Rectal smooth muscle tissue (tissue), 1 donor: ENCODE results near the gene CAMTA1.

Experiments used
- H3K27ac ChIP-seq: one replicate; pipeline ENCODE4 v1.7.0; 2013; ENCODE audit warnings: low read depth, low read length, inconsistent platforms
- H3K27me3 ChIP-seq: one replicate; pipeline ENCODE4 v1.7.0; 2013; ENCODE audit warnings: low read length; ENCODE audit not compliant: control insufficient read depth, insufficient read depth
- H3K36me3 ChIP-seq: one replicate; pipeline ENCODE4 v1.7.0; 2013; ENCODE audit warnings: low read length; ENCODE audit not compliant: control insufficient read depth, insufficient read depth
- H3K4me1 ChIP-seq: one replicate; pipeline ENCODE4 v1.7.0; 2013; ENCODE audit warnings: low read length; ENCODE audit not compliant: control insufficient read depth, insufficient read depth
- H3K4me3 ChIP-seq: one replicate; pipeline ENCODE4 v1.7.0; 2013; ENCODE audit warnings: low read length
- H3K9ac ChIP-seq: one replicate; pipeline ENCODE4 v1.7.0; 2013; ENCODE audit warnings: low read length

CAMTA1 gene

DNA sequence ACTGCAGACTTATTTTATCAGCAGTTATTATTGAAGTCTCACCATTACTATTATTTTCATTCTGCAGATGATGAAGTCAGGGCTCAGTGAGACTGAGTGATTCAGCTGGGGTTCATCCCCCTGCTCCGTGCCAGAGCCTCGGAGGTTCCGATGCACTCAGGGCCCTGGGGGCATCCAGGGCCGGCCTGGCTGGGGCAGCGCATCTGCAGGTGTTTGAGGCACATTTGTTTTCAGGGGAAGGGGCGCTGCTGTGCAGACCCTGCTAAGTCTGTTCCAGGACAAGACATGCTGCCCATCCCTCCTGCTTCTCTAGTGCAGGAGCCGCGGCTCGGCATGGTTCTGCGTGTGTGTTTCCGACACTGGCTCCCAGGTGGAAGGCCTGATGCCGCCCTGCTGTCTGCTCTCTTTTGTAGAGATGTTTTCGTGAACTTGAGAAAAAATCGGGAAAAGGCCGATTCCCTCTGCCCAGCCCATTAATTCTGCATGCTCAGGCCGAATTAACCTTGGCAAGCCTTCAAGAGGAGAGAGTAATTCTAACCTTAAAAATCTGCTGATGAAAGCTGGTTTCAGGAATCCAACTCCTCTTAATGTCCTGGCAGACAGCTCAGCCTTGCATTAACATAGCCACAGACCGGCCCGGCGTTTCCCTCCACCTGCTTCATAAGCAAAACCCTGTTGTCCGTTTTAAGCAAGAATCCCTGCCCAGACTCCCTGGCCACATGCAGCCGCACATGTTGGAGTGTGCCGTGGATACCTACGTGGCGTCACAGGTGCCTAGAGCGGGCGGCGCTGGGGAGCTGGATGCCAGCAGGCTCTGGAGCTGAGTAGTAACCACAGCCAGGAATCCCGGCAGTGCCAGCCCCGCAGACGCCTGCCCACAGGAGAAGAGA, 669.9 kb downstream of the CAMTA1 start:
- Histone ChIP-seq H3K4me3 (no peak overlapping the region), H3K27me3 (no peaks in the 10 kb centered on the region), H3K4me1 (no peaks in the 10 kb centered on the region), H3K27ac (no peak overlapping the region), H3K9ac (no peak overlapping the region), H3K36me3 (no peaks in the 10 kb centered on the region)

DNA sequence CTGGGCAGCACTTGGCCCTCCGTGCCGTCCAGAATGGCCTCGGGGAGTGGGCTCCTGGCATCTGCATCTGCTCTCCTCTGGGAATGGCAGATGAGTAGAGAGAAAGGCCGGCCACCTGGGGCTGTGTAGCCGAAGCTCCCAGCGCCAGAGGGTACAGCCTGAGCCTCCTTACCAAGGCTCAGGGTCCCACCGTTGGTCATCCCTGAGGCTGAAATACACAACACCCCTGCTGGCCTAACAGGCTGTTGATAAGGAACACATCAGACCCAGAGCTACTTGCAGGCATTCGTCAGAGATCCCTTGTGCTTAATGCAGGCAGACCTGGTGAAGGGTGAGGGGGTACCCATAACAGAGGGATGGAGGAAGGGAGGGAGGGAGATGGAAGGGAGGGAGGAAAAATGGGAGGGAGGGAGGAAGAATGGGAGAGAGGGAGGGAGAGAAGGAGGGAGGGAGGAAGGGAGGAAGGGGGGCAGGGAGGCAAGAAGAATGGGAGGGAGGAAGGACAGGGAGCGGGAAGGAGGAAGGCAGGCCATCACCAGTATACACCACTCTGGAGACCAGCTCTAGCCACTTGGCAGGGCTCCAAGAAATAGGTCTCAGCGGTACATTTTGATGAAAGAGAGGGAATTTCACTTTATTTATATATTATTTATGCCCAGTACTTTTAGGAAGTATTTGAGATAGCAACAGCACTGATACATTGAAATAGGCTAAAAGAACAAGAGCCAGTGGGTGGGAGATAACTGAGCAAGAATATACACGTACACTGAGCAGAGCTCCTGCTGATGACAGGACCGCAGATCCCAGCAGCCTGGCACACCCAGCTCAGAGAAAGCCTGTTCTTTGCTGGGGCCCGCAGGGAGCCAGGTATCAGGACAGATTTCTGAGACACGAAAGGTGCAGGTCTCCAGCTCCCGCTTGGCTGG, 670.8 kb downstream of the CAMTA1 start:
- Histone ChIP-seq H3K9ac (no peak overlapping the region), H3K4me1 (no peaks in the 10 kb centered on the region), H3K27ac (no peak overlapping the region), H3K27me3 (no peaks in the 10 kb centered on the region), H3K4me3 (no peak overlapping the region), H3K36me3 (no peaks in the 10 kb centered on the region)

DNA sequence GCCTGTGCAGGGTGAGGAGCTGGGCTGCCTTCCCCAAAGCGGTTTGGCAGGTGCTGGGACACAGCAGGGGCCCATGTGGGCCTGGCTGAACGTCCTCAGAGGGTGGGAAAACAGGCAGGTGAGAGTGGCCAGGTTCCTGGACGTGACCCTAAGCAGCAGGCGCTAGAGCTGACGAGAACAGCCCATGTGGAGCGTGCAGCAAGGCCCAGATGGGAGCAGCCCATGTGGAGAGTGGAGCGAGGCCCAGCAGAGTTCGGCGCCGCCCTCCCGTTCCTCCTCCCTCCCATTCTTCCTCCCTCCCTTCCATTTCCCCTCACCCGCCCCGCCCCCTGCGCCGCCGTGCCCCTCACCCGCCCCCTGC, 671.4 kb downstream of the CAMTA1 start:
- Histone ChIP-seq H3K36me3 (no peaks in the 10 kb centered on the region), H3K4me1 (no peaks in the 10 kb centered on the region), H3K9ac (no peak overlapping the region), H3K27me3 (no peaks in the 10 kb centered on the region), H3K4me3 (no peak overlapping the region), H3K27ac (no peak overlapping the region)

DNA sequence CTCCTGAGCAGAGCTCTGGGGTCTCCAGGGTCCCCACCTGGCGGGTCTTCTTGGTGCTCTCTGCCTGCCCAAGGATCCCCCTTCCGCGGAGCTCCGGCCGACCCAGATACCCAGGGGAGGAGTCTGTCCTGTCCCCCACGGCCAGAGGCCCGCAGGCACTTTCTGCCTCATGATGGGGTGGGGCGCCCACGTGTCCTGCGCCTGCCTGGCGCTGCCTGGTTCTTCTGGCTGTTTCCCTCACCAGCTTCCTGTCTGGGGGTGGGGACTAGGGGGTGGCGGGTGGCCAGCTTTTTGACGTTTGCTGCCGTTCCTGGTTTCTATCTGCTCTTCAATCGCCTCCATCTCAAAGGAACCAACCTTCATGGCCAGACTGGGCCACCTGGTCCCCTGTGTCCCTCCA, 672.6 kb downstream of the CAMTA1 start:
- H3K27ac ChIP-seq = no peak overlapping the region
- H3K36me3 ChIP-seq = no peaks in the 10 kb centered on the region
- H3K4me1 ChIP-seq = no peaks in the 10 kb centered on the region
- no peak overlapping the region for H3K4me3 ChIP-seq
- no peak overlapping the region for H3K9ac ChIP-seq
- no peaks in the 10 kb centered on the region for H3K27me3 ChIP-seq

DNA sequence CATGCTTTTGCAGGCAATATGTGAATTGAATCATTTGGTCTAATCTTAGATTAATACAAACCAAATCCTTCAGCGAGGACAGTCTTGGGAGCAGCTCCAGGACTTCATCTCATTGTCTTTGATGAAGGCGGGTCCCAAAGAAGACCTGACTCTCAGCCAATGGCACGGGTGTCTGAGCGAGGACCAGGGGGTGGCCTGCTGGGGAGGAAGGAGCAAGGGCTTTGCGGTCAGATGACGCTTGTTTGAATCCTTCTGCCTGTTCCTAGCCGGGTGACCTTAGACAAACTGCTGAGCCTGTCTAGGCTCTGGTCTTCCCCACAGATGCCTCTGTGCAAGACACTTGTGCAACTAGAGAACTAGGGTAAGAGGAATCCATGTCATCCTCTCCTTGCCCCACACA, 673.7 kb downstream of the CAMTA1 start:
- Histone ChIP-seq H3K9ac (no peak overlapping the region), H3K4me3 (no peak overlapping the region), H3K27me3 (no peaks in the 10 kb centered on the region), H3K4me1 (no peaks in the 10 kb centered on the region), H3K27ac (no peak overlapping the region), H3K36me3 (no peaks in the 10 kb centered on the region)

DNA sequence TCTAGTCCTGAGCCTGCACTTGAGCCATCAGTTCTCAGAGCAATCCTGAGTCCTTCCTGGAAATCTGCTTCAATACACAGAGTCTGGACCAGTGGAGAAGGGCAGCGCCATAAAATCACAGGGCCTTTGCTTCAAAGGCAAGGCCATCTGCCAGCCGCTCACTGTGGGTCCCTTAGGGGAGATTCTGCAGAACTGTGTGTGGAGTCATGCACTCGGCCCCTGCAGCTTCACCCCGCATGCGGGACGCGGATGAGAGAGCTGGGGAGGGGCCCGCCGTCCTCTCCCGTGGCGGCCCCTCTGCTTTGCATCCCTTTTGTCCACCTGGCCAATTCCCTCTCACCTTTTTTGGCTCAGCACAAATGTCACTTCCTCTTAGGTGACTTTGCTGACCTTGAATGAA, 674.7 kb downstream of the CAMTA1 start:
- Histone ChIP-seq H3K9ac (no peak overlapping the region), H3K27me3 (no peaks in the 10 kb centered on the region), H3K4me1 (no peaks in the 10 kb centered on the region)

DNA sequence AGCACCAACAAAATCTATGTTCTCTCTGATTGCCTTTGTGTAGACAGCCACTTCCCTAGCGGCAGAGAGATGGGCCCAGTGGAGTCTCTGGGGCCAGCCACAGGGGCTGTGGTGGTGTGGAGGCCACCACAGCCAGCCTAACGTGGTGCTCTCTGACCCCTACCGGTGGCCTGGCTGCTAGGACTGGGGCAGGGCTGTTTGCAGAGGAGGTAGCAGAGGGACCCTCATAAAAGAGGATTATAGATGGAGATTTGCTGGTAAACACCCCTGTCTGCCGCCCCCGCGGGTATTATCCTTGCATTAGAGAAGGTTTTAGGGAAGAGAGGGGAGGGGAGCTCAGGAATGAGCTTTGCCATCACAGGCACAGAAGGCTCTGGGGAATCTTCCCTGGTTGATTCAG, 675.6 kb downstream of the CAMTA1 start:
- Histone ChIP-seq H3K27me3 (no peaks in the 10 kb centered on the region), H3K4me3 (no peak overlapping the region), H3K9ac (no peak overlapping the region), H3K4me1 (no peaks in the 10 kb centered on the region), H3K27ac (no peak overlapping the region), H3K36me3 (no peaks in the 10 kb centered on the region)

More for the DNA sequence above, 674.7 kb downstream of the CAMTA1 start:
- no peak overlapping the region for H3K27ac ChIP-seq
- no peak overlapping the region for H3K4me3 ChIP-seq
- no peaks in the 10 kb centered on the region for H3K36me3 ChIP-seq

DNA sequence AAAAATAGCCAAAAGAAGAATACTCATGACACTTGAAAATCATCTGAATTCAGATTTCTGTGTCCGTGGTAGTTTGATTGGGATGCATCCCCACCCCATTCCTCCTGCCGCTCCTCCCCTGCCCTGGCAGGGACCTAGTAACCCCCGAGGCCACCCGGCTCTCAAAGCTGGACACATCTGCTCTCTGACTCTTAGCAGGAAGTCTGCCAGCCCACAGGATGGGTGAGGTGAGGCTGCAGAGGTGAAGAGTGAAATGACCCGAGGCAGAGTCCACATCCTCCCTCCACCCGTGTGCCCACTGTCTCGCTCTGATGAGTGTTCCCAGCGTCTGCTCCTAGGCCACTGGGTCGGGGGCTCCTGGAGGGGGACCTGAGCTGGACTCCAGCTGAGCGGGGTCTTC, 677.4 kb downstream of the CAMTA1 start:
- no peaks in the 10 kb centered on the region for H3K36me3 ChIP-seq
- no peak overlapping the region for H3K9ac ChIP-seq

DNA sequence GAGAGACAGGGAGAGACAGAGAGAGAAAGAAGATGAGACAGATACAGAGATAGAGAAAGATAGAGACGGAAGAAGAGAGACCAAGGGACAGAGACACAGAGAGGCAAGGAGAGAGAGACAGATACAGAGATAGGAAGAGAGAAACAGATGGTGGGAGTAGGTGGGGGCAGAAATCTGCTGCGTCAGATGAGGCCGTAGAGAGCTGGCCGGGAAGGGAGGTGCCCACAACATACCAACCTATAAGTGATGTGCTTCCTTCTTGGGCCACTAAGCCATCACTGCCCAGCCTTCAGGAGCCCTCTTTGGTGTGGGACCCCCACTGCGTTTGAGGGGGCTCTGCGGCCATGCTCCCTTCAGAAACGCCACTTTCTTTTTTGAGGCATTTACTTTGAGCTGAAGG, 678.3 kb downstream of the CAMTA1 start:
- H3K4me3 ChIP-seq = no peak overlapping the region
- H3K27ac ChIP-seq = no peak overlapping the region
- H3K9ac ChIP-seq = no peak overlapping the region
- no peaks in the 10 kb centered on the region for H3K36me3 ChIP-seq
- no peaks in the 10 kb centered on the region for H3K27me3 ChIP-seq
- H3K4me1 ChIP-seq = no peaks in the 10 kb centered on the region

More for the DNA sequence above, 677.4 kb downstream of the CAMTA1 start:
- H3K4me1 ChIP-seq = no peaks in the 10 kb centered on the region
- H3K27ac ChIP-seq = no peak overlapping the region
- H3K27me3 ChIP-seq = no peaks in the 10 kb centered on the region
- H3K4me3 ChIP-seq = no peak overlapping the region

DNA sequence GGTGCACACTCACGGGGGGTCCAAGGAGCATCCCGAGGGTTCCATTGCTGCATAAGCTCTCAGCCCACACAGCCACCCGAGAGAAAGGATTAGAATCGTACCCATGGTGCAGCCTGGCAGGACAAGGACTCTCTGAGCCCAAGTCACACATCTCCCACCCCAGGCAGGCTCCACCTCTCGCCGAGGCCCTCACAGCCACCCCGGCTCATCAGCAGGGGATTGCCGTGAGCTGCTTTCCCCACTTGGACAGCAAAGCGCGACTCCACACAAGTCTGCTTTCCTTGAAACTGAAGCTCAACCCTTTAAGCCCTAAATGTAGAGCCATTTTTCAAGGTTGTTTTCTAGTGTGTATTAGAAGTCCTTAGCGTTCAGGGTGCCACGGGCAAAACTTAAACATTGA, 679.5 kb downstream of the CAMTA1 start:
- Histone ChIP-seq H3K36me3 (no peaks in the 10 kb centered on the region), H3K4me3 (no peak overlapping the region), H3K9ac (no peak overlapping the region), H3K27me3 (no peaks in the 10 kb centered on the region), H3K27ac (no peak overlapping the region), H3K4me1 (no peaks in the 10 kb centered on the region)

DNA sequence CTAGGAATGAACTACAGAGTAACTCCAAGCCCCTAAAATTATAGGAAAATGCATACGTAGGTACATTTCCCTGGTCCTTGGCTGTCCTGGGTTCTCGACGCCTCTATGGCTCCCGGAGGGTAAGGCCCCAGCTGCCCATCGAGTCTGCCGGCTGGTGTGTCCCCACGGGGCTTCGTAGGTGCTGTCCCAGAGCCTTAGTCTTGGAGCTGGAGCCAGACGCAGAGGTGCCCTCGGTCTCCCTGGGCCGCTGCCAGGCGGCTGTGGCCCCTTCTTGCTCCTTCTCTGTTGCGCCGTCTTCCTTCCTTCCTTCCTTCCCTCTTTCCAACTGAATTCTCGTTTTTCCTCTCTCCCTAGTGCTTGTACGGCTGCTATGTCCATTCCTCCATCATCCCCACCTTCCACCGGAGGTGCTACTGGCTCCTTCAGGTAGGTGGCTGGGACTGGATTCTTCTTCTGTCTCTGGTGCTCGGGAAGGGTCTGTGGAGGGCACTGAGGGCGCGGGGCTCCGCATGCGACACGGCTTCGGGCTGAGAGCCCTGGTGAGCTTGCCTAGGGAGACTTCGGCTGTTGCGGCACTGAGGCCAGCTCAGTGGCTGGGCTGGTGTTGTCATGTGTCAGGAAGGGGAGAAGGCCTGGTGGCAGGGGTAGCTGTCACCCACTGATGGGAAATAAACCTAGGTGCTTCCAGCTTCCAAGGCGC, 682.4 kb downstream of the CAMTA1 start:
- no peaks in the 10 kb centered on the region for H3K27me3 ChIP-seq
- peaks cover 13% of the 10 kb centered on the region for H3K4me1 ChIP-seq
- no peak overlapping the region for H3K9ac ChIP-seq
- H3K27ac ChIP-seq = no peak overlapping the region
- H3K4me3 ChIP-seq = no peak overlapping the region
- no peaks in the 10 kb centered on the region for H3K36me3 ChIP-seq

DNA sequence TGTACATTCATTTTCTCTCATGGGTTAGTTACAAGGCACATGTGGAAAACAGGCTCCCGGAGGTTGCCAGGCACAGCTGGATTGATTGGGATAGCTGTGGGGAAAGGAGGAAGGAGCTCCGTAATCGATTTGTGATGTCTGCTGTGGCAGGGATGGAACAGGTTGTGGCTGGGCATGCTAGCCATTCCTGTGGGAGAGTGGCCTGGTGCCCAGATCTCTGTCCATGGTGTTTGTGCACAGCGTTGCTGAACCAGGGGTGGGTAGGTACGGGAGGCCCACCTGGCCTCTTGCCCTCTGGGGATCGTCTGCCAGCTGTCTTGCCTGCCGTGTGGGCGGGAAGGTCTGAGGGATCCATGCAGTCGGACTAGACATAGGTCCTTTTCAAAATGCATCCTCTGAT, 683.0 kb downstream of the CAMTA1 start:
- no peaks in the 10 kb centered on the region for H3K36me3 ChIP-seq
- H3K4me3 ChIP-seq = no peak overlapping the region
- H3K27ac ChIP-seq = no peak overlapping the region
- no peaks in the 10 kb centered on the region for H3K27me3 ChIP-seq
- H3K4me1 ChIP-seq = peaks cover 13% of the 10 kb centered on the region
- no peak overlapping the region for H3K9ac ChIP-seq
